GM23248 (cell line): ENCODE results near the gene FARS2. TPM values are rescaled to one million over a fixed set of nuclear protein-coding genes. Genes with fewer than 3 reads are reported as not detected.
A peak's percentile ranks its signal among the peaks of the same experiment; 100 is the strongest.

Experiments used
- DNase-seq: peaks from one replicate; pipeline ENCODE4 v3.0.0-alpha.2; 2015
- H2AFZ ChIP-seq: fragments of 200-600 bp; sonication (generic); 2 replicates; pipeline ENCODE4 v1.6.1; 2016; ENCODE audit warnings: antibody characterized with exemption
- H3F3A ChIP-seq: fragments of 200-600 bp; sonication (generic); 2 replicates; pipeline ENCODE4 v1.6.1; 2016; ENCODE audit warnings: mild to moderate bottlenecking, antibody characterized with exemption, mixed run types; ENCODE audit not compliant: insufficient read depth
- H3K27ac ChIP-seq: fragments of 200-600 bp; sonication (generic); 2 replicates; pipeline ENCODE4 v1.5.1; 2016; ENCODE audit warnings: mild to moderate bottlenecking
- H3K27me3 ChIP-seq: fragments of 200-600 bp; sonication (generic); replicated peaks from 2 replicates; pipeline ENCODE4 v1.6.1; 2016; ENCODE audit warnings: mild to moderate bottlenecking; ENCODE audit not compliant: insufficient read depth
- H3K36me3 ChIP-seq: fragments of 200-600 bp; sonication (generic); 2 replicates; pipeline ENCODE4 v1.6.1; 2016; ENCODE audit warnings: low read depth, mild to moderate bottlenecking
- H3K4me1 ChIP-seq: fragments of 200-600 bp; sonication (generic); 2 replicates; pipeline ENCODE4 v1.6.1; 2016; ENCODE audit warnings: mild to moderate bottlenecking; ENCODE audit not compliant: insufficient read depth
- H3K4me2 ChIP-seq: fragments of 200-600 bp; sonication (generic); one replicate; pipeline ENCODE4 v1.6.1; 2016; ENCODE audit warnings: mild to moderate bottlenecking; ENCODE audit not compliant: unreplicated experiment
- H3K4me3 ChIP-seq: fragments of 200-600 bp; sonication (generic); 2 replicates; pipeline ENCODE4 v1.5.1; 2016; ENCODE audit warnings: mild to moderate bottlenecking
- H3K79me2 ChIP-seq: fragments of 200-600 bp; sonication (generic); 2 replicates; pipeline ENCODE4 v1.6.1; 2016; ENCODE audit warnings: mild to moderate bottlenecking; ENCODE audit not compliant: insufficient read depth
- H3K9ac ChIP-seq: fragments of 200-600 bp; sonication (generic); 2 replicates; pipeline ENCODE4 v1.6.1; 2016; ENCODE audit warnings: mild to moderate bottlenecking
- H3K9me2 ChIP-seq: fragments of 200-600 bp; sonication (generic); 2 replicates; pipeline ENCODE4 v1.6.1; 2016; ENCODE audit warnings: mixed run types, mild to moderate bottlenecking, moderate library complexity; ENCODE audit not compliant: insufficient read depth
- H3K9me3 ChIP-seq: fragments of 200-600 bp; sonication (generic); one replicate; pipeline ENCODE4 v1.6.1; 2017; ENCODE audit warnings: low read depth
- H4K20me1 ChIP-seq: fragments of 200-600 bp; sonication (generic); 2 replicates; pipeline ENCODE4 v1.6.0; 2016; ENCODE audit not compliant: insufficient read depth
- EZH2 ChIP-seq: fragments of 200-600 bp; sonication (generic); IDR thresholded peaks from 2 replicates; pipeline ENCODE4 v1.6.1; 2018; ENCODE audit warnings: antibody characterized with exemption, mild to moderate bottlenecking; ENCODE audit not compliant: insufficient read depth, poor library complexity, severe bottlenecking
- EZH2phosphoT487 ChIP-seq: fragments of 200-600 bp; sonication (generic); IDR thresholded peaks from 2 replicates; pipeline ENCODE4 v1.6.1; 2018; ENCODE audit warnings: antibody characterized with exemption, moderate library complexity, mild to moderate bottlenecking, low read depth; ENCODE audit not compliant: insufficient read depth
- WGBS, 2 experiments: methylation state at CpG; one replicate each; pipeline ENCODE4 v1.1.6; 2015 to 2017; ENCODE audit warnings: low lambda C conversion rate in 2 of 2, low coverage in 1 of 2; ENCODE audit errors: missing lambda C conversion rate in 2 of 2; 5-methylcytosine and 5-hydroxymethylcytosine counted together
- in situ Hi-C: fragments of 300-500 bp; cut with MboI; formaldehyde crosslinking; loops from 2 replicates; pipeline ENCODE4 v1.15.0; 2020
- polyA plus RNA-seq: library from polyadenylated mRNA; unstranded; fragments of >200 nt; fragmentation: Nextera tagmentation; extraction: Ambion mirVana; gene quantifications from 2 replicates; pipeline ENCODE4 v1.2.1, GENCODE V29; 2016
- total RNA-seq: library from RNA; depleted of rRNA; stranded (reverse); fragments of >200 nt; shearing (Covaris generic); gene quantifications from 2 replicates; pipeline ENCODE4 v1.2.3, GENCODE V29; 2014

Gene FARS2
- total and polyA plus RNA-seq, 2 experiments from 2014 or later, result 15.1 to 16.5 TPM

- Histone ChIP-seq H3K27ac (no peak overlapping the region), H2AFZ (no peak overlapping the region), H3K4me1 (peaks cover 28% of the 10 kb centered on the region), H3K36me3 (no peaks in the 10 kb centered on the region), H3K4me2 (no peak overlapping the region), H3K27me3 (no peaks in the 10 kb centered on the region), H4K20me1 (no peaks in the 10 kb centered on the region), H3K9me3 (no peaks in the 10 kb centered on the region), H3K9ac (no peak overlapping the region), H3K4me3 (no peak overlapping the region), H3F3A (peaks cover 10% of the 10 kb centered on the region), H3K79me2 (no peaks in the 10 kb centered on the region), H3K9me2 (no peaks in the 10 kb centered on the region)
- no peak for DNase-seq
- no peak for TF ChIP-seq EZH2
- TF ChIP-seq EZH2phosphoT487, result no peak
- in situ Hi-C loops, result loop anchor here (10.0 to 25.0 kb wide), 2 partner anchors 531 to 1073 kb away; no protein-coding TSS in a partner anchor
- 93 to 94% methylated on average over 6 of the region's 6 CpGs for WGBS, 2 experiments
These were observed 203.0 kb downstream of the FARS2 start for GRCh38 chr6:5464099-5464885.

DNA sequence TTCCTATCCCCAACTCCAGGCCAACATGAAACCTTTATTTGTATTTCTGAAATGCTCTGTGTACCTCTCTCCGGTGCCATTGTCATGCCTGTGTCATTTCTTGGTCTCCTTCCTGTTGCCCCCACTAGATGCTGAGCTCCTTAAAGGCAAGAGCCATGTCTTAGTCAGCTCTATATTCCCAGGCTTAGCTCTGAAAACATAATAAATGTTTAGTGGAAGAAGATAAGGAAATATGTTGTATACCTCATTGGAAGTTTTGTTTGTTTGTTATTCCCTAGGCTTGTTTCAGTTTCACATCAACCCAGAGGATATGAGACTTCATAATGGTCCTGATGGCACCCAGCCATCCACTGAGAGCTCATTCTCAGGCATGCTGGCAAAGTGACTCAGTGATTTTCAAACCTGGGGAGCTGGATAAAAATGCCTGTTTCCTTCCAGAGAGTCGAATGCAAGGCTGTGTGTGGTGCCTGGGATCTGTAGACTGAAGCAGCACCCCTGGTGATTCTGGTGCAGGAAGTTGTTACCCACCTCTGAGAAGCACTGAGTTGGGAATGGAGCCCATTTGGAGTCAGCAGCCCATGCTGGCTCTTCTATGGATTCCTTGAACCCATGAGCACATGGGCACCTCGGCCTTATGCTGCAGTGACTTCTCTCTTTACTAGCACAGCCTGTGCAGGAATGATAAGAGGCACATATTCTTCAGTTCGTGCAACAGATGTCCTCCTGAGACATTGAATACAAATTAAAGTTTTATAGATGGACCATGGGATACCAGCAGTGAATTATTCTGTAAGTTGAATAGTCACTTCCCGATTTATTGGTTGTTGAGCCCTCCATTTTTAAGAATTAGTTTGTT is 205.2 kb downstream of the FARS2 start:
- Histone ChIP-seq H3K36me3 (no peaks in the 10 kb centered on the region), H3K27ac (peak overlapping the region; percentile 56), H3K4me2 (peak overlapping the region; percentile 78), H3K9me3 (no peaks in the 10 kb centered on the region), H3K27me3 (no peaks in the 10 kb centered on the region), H3K9ac (0 out of 2 replicates have a peak overlapping the region, but pooled peaks have one; percentile 7), H3K79me2 (no peaks in the 10 kb centered on the region), H3F3A (peaks cover 10% of the 10 kb centered on the region), H3K9me2 (no peaks in the 10 kb centered on the region), H4K20me1 (no peaks in the 10 kb centered on the region), H3K4me3 (peak overlapping the region; percentile 28; the same call in 1 of the 2 replicates), H3K4me1 (peaks cover 32% of the 10 kb centered on the region), H2AFZ (peak overlapping the region; percentile 52; the same call in 1 of the 2 replicates)
- WGBS, 2 experiments, result 59 to 60% methylated on average over 5 of the region's 5 CpGs
- in situ Hi-C loops, result loop anchor here (10.0 to 25.0 kb wide), 2 partner anchors 528 to 1071 kb away; no protein-coding TSS in a partner anchor
- no peak for TF ChIP-seq EZH2phosphoT487
- no peak for TF ChIP-seq EZH2
- peak; percentile 88 for DNase-seq

- Histone ChIP-seq H3F3A (peaks cover 10% of the 10 kb centered on the region), H3K27ac (no peak overlapping the region), H3K36me3 (no peaks in the 10 kb centered on the region), H3K9me2 (no peaks in the 10 kb centered on the region), H3K9ac (no peak overlapping the region), H3K27me3 (no peaks in the 10 kb centered on the region), H3K9me3 (no peaks in the 10 kb centered on the region), H3K4me1 (peaks cover 35% of the 10 kb centered on the region), H4K20me1 (no peaks in the 10 kb centered on the region), H3K4me3 (no peak overlapping the region), H3K4me2 (no peak overlapping the region), H3K79me2 (no peaks in the 10 kb centered on the region), H2AFZ (no peak overlapping the region)
- in situ Hi-C loops, result loop anchor here (10.0 to 25.0 kb wide), 2 partner anchors 526 to 1069 kb away; no protein-coding TSS in a partner anchor
- 37 to 41% methylated on average over 4 of the region's 4 CpGs for WGBS, 2 experiments
- TF ChIP-seq EZH2 (no peak), EZH2phosphoT487 (no peak)
- DNase-seq, result peak; percentile 54
These were observed 207.3 kb downstream of the FARS2 start for GRCh38 chr6:5468586-5468985.
